HG03103 (cell line): Measurements from ENCODE around the gene TMEM119.
"Not testable (repeated sequence)": the region's sequence is repeated elsewhere in the genome, so short reads cannot be mapped to it uniquely, and the experiment has no call there.

Source experiments
- ATAC-seq: cut with Tn5 transposase; IDR thresholded peaks from one replicate; pipeline ENCODE4 v1.9.1; 2021; ENCODE audit warnings: low read depth; ENCODE audit not compliant: unreplicated experiment

TMEM119 gene

GRCh38 chr12:108604208-108604941, 6.5 kb upstream of the TMEM119 start:
- ATAC-seq: no peak

- no peak for ATAC-seq
These were observed 5.9 kb upstream of the TMEM119 start for GRCh38 chr12:108603743-108604142.

- no peak for ATAC-seq
These were observed 5.3 kb upstream of the TMEM119 start for GRCh38 chr12:108602976-108603704.

- ATAC-seq: no peak
These were observed 4.4 kb upstream of the TMEM119 start for GRCh38 chr12:108602209-108602705.

DNA sequence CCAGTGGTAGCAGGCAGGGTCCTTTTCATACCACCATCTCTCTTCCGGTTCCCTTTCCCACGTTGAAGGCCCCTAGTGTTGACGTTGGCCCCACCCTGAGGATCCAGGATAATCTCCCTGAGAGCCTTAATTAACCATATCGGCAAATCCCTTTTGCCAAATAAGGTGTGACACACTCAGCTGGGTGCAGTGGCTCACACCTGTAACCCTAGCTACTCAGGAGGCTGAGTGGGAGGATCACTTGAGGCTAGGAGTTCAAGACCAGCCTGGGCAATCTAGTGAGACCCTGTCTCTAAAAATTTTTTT, 2.8 kb upstream of the TMEM119 start:
- ATAC-seq: no peak

- ATAC-seq: no peak
These were observed 2.2 kb upstream of the TMEM119 start for GRCh38 chr12:108599948-108600701.

GRCh38 chr12:108599541-108599940, 1.7 kb upstream of the TMEM119 start:
- no peak for ATAC-seq

- ATAC-seq: no peak
These were observed 818 bp upstream of the TMEM119 start for GRCh38 chr12:108598553-108599250.

GRCh38 chr12:108596854-108597558, 878 bp downstream of the TMEM119 start:
- no peak for ATAC-seq

DNA sequence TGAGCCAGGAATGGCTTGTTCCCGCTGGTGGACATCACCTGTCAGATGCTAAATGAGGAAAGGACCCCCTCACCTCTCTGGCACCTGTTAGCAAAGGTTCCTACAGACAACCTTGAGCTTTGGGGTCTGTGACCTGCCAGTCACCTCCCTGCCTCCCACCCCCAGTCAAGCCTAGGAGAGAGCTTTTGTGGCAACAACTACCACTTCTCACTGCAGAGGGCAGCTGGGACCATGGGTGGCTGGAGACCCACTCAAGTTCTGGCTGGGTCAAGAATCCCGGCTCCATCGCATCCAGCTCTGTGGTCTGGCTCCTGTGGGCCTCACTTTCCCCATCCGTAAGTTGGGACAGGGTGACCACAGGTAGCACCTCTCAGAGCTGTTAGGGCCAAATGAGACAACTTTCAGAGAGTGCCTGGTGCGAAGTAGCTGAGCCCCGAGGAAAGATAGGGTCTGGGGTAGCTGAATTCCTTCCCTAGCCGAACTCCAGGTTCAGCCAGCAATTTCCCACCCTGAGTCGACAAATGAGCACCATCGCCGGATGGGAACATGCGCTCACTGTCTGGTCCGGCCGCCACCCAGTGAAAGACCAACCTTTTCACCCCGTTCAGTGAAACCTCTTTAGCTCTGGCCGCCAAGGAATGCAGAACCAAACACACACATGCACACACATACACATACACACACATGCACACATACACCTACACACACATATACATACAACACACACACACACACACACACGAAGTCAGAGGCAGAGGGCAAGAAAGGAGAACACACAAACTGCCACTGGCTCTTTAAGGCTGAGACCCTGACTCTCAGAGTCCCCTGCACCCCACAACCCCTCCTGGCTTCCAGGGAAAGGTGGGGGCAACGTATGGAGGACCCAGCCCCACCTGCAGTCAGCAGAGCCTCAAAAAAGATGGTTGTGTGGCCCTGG, 1.9 kb downstream of the TMEM119 start:
- ATAC-seq: no peak

DNA sequence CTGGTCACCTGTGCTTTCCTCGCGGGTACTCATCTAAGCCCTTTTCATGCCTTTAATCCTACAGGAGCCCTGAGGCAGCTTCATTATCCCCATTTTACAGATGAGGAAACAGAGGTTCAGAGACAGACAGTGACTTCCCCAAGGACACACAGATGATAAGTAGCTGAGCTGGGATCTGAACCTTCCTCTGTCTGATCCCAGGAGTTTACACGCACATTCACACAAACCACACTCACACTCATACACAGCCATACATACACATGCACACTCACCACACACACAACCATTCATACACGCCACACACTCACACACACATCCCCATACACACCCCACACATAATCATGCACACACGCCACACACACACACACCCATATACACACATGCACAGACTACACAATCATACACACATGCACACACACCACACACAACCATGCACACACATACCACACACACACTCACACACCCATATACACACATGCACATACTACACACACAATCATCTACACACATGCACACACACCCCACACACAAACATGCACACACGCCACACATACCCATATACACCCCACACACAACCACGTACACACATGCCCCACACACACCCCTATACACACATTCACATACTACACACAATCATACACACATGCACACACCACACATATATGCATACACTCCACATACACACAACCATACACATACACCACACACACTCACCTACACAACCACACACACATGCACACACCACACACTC, 2.7 kb downstream of the TMEM119 start:
- no peak for ATAC-seq

DNA sequence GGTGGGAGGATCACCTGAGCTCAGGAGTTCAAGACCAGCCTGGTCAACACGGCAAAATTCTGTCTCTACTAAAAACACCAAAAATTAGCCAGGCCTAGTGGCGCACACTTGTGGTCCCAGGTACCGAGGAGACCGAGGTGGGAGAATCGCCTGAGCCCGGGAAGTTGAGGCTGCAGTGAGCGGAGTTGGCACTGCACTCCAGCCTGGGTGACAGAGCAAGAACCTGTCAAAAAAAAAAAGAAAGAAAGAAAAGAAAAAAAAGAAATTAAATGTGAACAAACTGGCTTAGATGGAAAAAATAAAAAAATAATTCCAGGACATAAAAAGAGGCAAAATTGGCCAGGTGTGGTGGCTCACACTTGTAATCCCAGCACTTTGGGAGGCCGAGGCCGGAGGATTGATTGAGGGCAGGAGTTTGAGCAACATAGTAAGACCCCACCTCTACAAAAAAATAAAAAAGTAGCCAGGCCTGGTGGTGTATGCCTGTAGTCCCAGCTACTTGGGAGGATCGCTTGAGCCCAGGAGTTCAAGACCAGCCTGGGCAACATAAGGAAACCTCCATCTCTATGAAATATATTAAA, 3.5 kb downstream of the TMEM119 start:
- no peak for ATAC-seq

DNA sequence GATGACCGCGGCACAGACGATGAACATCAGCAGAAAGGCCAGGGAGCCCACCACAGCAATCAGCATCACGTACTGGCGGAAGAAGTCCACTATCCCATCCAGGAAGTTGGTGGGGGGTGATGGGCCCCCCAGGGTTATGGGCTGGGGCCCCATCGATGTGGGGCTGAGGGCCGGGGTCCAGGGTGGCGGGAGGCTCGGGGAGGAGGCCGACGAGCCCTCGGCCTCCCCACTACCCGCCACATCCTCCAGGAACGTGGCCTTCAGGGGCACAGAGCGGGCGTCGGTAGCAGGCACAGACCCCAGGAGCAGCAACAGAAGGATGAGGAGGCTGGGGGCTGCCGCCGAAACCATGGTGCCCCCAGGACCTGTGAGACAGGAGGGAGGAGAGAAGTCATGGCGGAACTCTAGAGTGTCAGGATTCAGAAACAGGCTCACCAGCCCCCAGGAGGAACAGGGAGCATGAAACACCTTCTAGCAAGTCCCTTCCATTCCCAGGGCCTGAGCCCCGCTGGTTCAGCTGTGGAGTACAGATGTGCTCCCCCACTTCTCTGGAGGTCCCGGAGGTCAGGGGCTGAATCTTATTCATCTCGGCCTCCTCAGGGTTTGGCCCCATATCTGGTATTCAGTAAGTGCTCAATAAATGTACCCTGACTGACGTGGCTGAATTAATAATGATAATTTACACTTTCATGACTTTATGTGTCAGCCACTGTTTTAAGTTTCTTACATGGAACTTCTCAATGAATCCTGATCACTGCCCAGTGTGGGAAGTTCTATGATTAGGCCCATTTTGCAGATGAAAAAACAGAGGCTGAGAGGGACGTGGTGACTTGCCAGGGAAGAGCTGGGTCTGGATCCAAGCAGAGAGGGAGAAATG, 5.6 kb downstream of the TMEM119 start:
- no peak for ATAC-seq

GRCh38 chr12:108591267-108591980, 6.5 kb downstream of the TMEM119 start:
- ATAC-seq: no peak

GRCh38 chr12:108590463-108590862, 7.4 kb downstream of the TMEM119 start:
- not testable (repeated sequence) for ATAC-seq

- ATAC-seq: no peak
These were observed 8.0 kb downstream of the TMEM119 start for GRCh38 chr12:108589840-108590229.
